Gastroesophageal sphincter (tissue), 3 donors: ENCODE data around the gene NAPSA.

Source experiments
- POLR2A ChIP-seq, 2 donors: fragments of 450-650 bp; IDR thresholded peaks; one replicate each; pipeline ENCODE4 v1.6.1; 2017; ENCODE audit warnings: antibody characterized with exemption in 2 of 2, mild to moderate bottlenecking in 2 of 2, moderate library complexity in 1 of 2
- TF ChIP-seq, protein P1 (sequence below), 4 experiments: fragments of 200-600 bp in 2 of 4; fragments of 450-650 bp in 2 of 4; sonication (generic) in 1 of 4; IDR thresholded peaks; one replicate each; pipeline ENCODE4 v1.5.1; 2017 to 2019; ENCODE audit warnings: antibody characterized with exemption in 4 of 4, mild to moderate bottlenecking in 2 of 4, moderate library complexity in 2 of 4

DNA sequence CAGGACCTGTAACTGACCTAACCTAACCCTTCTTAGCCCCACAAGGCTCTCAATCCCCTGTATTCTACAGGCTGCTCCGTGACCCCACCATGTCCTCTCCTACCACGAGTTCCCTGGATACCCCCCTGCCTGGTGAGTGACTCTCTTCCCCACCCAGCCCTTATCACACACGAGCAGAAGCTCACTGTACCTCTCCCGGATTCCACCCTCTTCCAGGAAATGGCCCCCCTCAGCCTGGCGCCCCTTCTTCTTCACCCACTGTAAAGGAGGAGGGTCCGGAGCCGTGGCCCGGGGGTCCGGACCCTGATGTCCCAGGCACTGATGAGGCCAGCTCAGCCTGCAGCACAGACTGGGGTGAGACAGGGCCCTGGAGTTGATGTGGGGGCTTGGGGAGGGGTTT is 12.1 kb upstream of the NAPSA start:
- TF ChIP-seq, protein P1, sequence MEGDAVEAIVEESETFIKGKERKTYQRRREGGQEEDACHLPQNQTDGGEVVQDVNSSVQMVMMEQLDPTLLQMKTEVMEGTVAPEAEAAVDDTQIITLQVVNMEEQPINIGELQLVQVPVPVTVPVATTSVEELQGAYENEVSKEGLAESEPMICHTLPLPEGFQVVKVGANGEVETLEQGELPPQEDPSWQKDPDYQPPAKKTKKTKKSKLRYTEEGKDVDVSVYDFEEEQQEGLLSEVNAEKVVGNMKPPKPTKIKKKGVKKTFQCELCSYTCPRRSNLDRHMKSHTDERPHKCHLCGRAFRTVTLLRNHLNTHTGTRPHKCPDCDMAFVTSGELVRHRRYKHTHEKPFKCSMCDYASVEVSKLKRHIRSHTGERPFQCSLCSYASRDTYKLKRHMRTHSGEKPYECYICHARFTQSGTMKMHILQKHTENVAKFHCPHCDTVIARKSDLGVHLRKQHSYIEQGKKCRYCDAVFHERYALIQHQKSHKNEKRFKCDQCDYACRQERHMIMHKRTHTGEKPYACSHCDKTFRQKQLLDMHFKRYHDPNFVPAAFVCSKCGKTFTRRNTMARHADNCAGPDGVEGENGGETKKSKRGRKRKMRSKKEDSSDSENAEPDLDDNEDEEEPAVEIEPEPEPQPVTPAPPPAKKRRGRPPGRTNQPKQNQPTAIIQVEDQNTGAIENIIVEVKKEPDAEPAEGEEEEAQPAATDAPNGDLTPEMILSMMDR (IDR thresholded peaks at IDR 0.05): no peak
- no peak for TF ChIP-seq POLR2A (IDR thresholded peaks at IDR 0.05)
